Subcutaneous abdominal adipose tissue (tissue), 5 donors: Measurements from ENCODE around the gene PTPRG.

Experiments
- H3K27ac ChIP-seq: one replicate; pipeline ENCODE4 v1.7.0; 2013; ENCODE audit warnings: low read depth, mild to moderate bottlenecking, inconsistent platforms, low read length, moderate library complexity
- H3K27me3 ChIP-seq, 5 donors: one replicate each; pipeline ENCODE4 v1.7.0; 2013; ENCODE audit warnings: low read length in 5 of 5, inconsistent platforms in 1 of 5; ENCODE audit not compliant: control insufficient read depth in 5 of 5, insufficient read depth in 4 of 5
- H3K36me3 ChIP-seq, 5 donors: one replicate each; pipeline ENCODE4 v1.7.0; 2013; ENCODE audit warnings: low read length in 5 of 5; ENCODE audit not compliant: control insufficient read depth in 5 of 5, insufficient read depth in 5 of 5
- H3K4me1 ChIP-seq, 5 donors: one replicate each; pipeline ENCODE4 v1.7.0; 2013; ENCODE audit warnings: low read length in 5 of 5, mild to moderate bottlenecking in 3 of 5, moderate library complexity in 1 of 5; ENCODE audit not compliant: control insufficient read depth in 5 of 5, insufficient read depth in 5 of 5
- H3K4me3 ChIP-seq, 5 donors: one replicate each; pipeline ENCODE4 v1.7.0; 2013; ENCODE audit warnings: low read length in 5 of 5, low read depth in 1 of 5
- H3K9ac ChIP-seq, 5 donors: one replicate each; pipeline ENCODE4 v1.7.0; 2013; ENCODE audit warnings: low read length in 5 of 5, mild to moderate bottlenecking in 4 of 5, moderate library complexity in 3 of 5
- H3K9me3 ChIP-seq, 5 donors: one replicate each; pipeline ENCODE4 v1.7.0; 2013; ENCODE audit warnings: low read length in 5 of 5; ENCODE audit not compliant: control insufficient read depth in 5 of 5
- donor health status: healthy.
- donor health status: healthy.
- donor health status: healthy.
- donor health status: healthy.
- donor health status: healthy.

The PTPRG gene

DNA sequence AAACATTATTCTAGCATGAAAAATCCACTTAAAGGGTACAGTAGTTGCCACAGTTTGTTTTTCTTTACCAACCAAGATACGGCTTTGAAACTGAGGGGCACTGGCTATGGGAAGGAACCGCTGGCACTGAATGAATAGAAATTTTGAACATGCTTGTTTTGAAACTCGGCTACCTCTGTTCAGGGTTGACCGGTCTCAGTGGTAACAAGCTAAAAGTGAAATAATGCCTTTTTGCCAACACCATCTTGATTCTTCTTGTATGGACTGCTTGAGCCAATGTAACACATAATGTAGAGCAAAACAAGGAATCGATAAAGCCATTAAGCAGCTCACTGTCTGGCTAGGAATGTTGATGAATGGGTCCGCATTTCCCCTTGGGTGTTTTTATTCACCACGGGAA is 36.5 kb downstream of the PTPRG start:
- Histone ChIP-seq H3K9me3 (no peaks in the 10 kb centered on the region), H3K4me1 (peaks cover 6 to 48% (median 33%) of the 10 kb centered on the region in 5 donors), H3K36me3 (no peaks in the 10 kb centered on the region), H3K9ac (no peak overlapping the region), H3K27ac (no peak overlapping the region), H3K4me3 (no peak overlapping the region), H3K27me3 (no peaks in the 10 kb centered on the region)

DNA sequence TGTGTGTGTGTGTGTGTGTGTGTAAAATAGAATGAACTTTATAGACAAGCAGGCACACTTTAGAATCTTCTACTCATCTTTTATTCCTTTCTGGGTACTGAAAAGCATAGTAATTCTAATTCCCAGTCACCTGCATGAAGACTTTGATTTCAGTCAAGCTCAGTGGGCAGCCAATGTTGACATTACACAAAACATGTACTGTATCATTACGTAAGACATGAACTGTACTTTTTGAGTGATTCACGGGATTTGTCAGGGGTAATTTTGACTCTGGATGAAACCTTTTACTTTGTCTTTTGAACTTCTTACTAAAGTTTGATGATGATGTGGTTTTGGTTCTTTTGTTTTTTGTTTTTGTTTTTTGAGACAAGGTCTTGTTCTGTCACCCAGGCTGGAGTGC is 38.8 kb downstream of the PTPRG start:
- Histone ChIP-seq H3K27ac (no peak overlapping the region), H3K27me3 (no peaks in the 10 kb centered on the region), H3K9me3 (no peaks in the 10 kb centered on the region), H3K4me1 (peaks cover 3 to 35% (median 16%) of the 10 kb centered on the region in 5 donors), H3K9ac (no peak overlapping the region), H3K4me3 (no peak overlapping the region), H3K36me3 (no peaks in the 10 kb centered on the region)

DNA sequence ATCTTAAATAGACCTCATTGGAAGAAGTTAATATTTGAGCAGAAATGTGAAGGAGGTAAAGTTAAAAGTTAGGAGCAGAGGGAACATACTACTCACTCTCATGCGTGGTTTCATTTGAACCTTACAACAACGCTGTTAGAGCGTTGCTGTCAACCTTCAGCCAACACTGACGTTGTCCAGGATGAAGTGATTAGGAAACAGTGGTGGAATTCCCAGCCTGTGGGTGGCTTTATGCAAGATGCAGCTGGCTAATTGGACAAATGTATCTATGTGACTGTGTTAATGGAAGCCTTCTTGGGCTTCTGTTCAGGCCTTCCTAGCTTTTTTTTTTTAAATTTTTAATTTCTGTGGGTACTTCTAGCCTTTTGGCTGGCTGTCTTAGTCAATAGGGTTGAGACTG is 40.5 kb downstream of the PTPRG start:
- H3K4me1 ChIP-seq = peaks cover 0 to 26% (median 15%) of the 10 kb centered on the region in 5 donors
- no peak overlapping the region for H3K9ac ChIP-seq
- H3K36me3 ChIP-seq = no peaks in the 10 kb centered on the region
- H3K4me3 ChIP-seq = no peak overlapping the region
- H3K27ac ChIP-seq = no peak overlapping the region
- no peaks in the 10 kb centered on the region for H3K9me3 ChIP-seq
- no peaks in the 10 kb centered on the region for H3K27me3 ChIP-seq

DNA sequence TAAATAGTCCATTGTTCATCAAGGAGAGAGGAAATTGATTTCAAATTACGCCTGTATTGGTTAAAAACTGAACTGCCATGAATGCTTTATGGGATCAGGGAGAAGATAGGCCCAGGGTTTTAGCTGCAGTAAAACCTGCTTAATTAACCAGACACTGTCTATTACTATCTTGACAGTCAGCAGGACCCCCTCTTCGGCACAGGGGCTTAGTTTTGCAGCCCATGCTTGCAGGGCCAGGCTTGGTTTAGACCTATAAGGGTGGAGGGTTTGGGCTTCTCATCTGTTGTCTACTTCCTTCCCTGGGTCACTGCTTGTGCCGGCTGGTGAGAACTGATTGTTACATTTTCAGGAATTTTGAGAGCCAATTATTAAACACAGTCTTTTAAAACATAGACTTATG is 41.1 kb downstream of the PTPRG start:
- Histone ChIP-seq H3K27me3 (no peaks in the 10 kb centered on the region), H3K4me1 (peaks cover 0 to 26% (median 10%) of the 10 kb centered on the region in 5 donors), H3K36me3 (no peaks in the 10 kb centered on the region), H3K9me3 (no peaks in the 10 kb centered on the region), H3K4me3 (no peak overlapping the region), H3K27ac (no peak overlapping the region), H3K9ac (no peak overlapping the region)

- Histone ChIP-seq H3K27me3 (no peaks in the 10 kb centered on the region), H3K4me3 (no peak overlapping the region)
Observed at GRCh38 chr3:61605589-61606175, 44.3 kb downstream of the PTPRG start.

GRCh38 chr3:61606196-61606595 is 44.8 kb downstream of the PTPRG start:
- H3K9ac ChIP-seq = no peak overlapping the region
- H3K27me3 ChIP-seq = no peaks in the 10 kb centered on the region
- no peaks in the 10 kb centered on the region for H3K36me3 ChIP-seq
- H3K9me3 ChIP-seq = no peaks in the 10 kb centered on the region
- no peak overlapping the region for H3K4me3 ChIP-seq
- peaks cover 0 to 13% (median 3%) of the 10 kb centered on the region in 5 donors for H3K4me1 ChIP-seq
- H3K27ac ChIP-seq = no peak overlapping the region

More at GRCh38 chr3:61605589-61606175, 44.3 kb downstream of the PTPRG start:
- no peaks in the 10 kb centered on the region for H3K36me3 ChIP-seq
- no peak overlapping the region for H3K9ac ChIP-seq
- no peaks in the 10 kb centered on the region for H3K9me3 ChIP-seq
- no peak overlapping the region for H3K27ac ChIP-seq
- peaks cover 0 to 15% (median 3%) of the 10 kb centered on the region in 5 donors for H3K4me1 ChIP-seq

DNA sequence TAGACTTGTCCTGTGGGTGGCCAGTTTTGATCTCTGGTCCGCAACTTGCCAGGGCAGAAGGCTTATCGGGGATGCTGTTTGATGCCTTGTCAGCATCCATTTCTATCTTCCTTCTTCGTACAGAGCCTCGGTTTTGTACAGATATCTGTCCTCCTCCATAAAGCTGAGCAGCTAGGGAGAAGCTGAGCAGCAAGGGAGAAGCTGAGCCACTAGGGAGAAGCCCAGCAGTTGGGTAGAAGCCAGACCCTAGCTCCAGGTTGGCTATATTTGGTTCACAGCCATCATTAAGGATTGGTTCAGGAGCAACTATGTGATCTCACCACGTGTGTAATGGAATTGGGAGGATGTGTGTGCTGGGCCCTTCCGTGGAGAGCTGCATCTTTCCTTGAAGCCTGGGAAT is 46.7 kb downstream of the PTPRG start:
- no peak overlapping the region for H3K4me3 ChIP-seq
- no peaks in the 10 kb centered on the region for H3K36me3 ChIP-seq
- H3K9ac ChIP-seq = no peak overlapping the region
- H3K27me3 ChIP-seq = no peaks in the 10 kb centered on the region
- no peaks in the 10 kb centered on the region for H3K9me3 ChIP-seq
- H3K4me1 ChIP-seq = peaks cover 2 to 14% (median 14%) of the 10 kb centered on the region in 5 donors
- H3K27ac ChIP-seq = no peak overlapping the region

GRCh38 chr3:61608711-61609110 is 47.3 kb downstream of the PTPRG start:
- H3K36me3 ChIP-seq = no peaks in the 10 kb centered on the region
- H3K9ac ChIP-seq = no peak overlapping the region
- no peaks in the 10 kb centered on the region for H3K9me3 ChIP-seq
- H3K4me3 ChIP-seq = no peak overlapping the region
- H3K4me1 ChIP-seq = peaks cover 2 to 20% (median 18%) of the 10 kb centered on the region in 5 donors
- H3K27me3 ChIP-seq = no peaks in the 10 kb centered on the region
- no peak overlapping the region for H3K27ac ChIP-seq

DNA sequence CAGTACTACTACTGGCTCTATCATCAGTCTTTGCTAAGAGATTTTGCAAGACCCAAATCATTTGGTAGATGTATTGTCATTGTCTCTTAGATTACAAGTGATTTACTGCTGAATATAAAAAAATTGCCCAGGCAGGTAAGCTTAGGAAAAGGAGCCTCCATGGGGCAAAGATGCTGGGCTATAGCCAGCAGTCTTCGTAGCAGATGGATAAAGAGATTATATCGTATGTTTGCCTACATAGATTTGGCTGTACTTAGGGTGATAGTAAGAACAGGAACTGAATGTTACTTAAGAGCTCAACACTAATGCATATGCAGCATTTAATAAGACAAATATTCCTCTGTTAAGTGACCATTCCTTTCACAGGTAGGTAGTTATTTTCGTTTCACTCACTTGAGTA is 48.9 kb downstream of the PTPRG start:
- peaks cover 2 to 22% (median 18%) of the 10 kb centered on the region in 5 donors for H3K4me1 ChIP-seq
- no peak overlapping the region for H3K4me3 ChIP-seq
- no peak overlapping the region for H3K27ac ChIP-seq
- H3K36me3 ChIP-seq = no peaks in the 10 kb centered on the region
- no peak overlapping the region for H3K9ac ChIP-seq
- H3K9me3 ChIP-seq = no peaks in the 10 kb centered on the region
- H3K27me3 ChIP-seq = no peaks in the 10 kb centered on the region

DNA sequence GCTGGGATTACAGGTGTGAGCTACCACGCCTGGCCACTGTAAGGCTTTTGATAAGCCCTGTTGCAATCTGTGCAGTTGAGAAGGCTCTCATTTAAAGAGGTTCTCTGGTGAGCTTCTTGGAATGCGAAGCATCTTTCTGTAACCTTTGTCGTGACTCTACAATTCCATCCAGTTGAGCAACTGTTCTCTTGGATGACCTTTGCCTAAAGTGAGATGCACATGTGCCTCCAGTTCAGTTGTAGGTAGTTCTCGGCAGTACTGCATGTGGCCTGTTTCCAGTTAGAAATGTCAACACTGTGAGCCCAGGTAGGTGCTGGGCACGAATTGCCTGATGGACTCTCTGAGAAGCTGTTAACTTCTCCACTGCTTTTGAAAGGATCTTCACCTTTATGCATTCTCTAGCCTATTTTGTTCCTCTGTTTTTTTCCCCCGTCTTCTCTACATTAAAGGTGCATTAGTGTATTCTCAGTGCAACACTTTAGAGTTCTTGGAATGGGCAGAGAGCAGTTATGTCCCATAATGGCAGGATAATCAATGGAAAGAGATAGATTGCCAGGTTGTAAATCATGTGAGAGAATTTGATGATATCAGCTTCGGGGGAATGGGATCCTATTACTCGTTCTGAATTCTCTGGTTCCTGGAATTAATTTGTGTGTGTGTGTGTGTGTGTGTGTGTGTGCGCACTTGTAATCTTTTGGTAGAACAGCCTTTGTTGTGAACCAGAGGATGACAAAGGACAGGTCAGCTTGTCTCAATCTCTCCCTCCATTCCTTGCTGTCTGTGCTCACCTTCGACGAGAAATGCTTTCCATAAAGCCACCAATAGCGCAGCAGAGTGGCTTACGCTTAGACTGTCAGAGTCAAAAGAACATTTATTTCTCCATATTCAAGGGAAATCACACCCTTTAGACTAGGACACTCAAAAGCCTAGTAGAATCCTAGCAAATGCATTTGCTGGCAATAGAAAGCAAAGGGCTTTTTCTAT is 51.1 kb downstream of the PTPRG start:
- Histone ChIP-seq H3K27ac (no peak overlapping the region), H3K4me1 (peaks cover 2 to 29% (median 23%) of the 10 kb centered on the region in 5 donors), H3K9ac (no peak overlapping the region), H3K36me3 (no peaks in the 10 kb centered on the region), H3K4me3 (no peak overlapping the region), H3K9me3 (no peaks in the 10 kb centered on the region), H3K27me3 (no peaks in the 10 kb centered on the region)
